Ovary (tissue), 3 donors: ENCODE measurements around the gene SLC35A3.

ENCODE experiments used
- POLR2A ChIP-seq: fragments of 450-650 bp; IDR thresholded peaks from one replicate; pipeline ENCODE4 v1.6.1; 2017; ENCODE audit warnings: antibody characterized with exemption, mild to moderate bottlenecking, moderate library complexity
- TF ChIP-seq, protein P1 (sequence below), 3 donors: fragments of 450-650 bp in 2 of 3; fragments of 200-600 bp in 1 of 3; IDR thresholded peaks; one replicate each; pipeline versions ENCODE4 v1.5.1 to v1.8.0; 2016 to 2022; ENCODE audit warnings: antibody characterized with exemption in 3 of 3, mild to moderate bottlenecking in 1 of 3
- donor health status: DM: no; HTN: no; CAD: no.

DNA sequence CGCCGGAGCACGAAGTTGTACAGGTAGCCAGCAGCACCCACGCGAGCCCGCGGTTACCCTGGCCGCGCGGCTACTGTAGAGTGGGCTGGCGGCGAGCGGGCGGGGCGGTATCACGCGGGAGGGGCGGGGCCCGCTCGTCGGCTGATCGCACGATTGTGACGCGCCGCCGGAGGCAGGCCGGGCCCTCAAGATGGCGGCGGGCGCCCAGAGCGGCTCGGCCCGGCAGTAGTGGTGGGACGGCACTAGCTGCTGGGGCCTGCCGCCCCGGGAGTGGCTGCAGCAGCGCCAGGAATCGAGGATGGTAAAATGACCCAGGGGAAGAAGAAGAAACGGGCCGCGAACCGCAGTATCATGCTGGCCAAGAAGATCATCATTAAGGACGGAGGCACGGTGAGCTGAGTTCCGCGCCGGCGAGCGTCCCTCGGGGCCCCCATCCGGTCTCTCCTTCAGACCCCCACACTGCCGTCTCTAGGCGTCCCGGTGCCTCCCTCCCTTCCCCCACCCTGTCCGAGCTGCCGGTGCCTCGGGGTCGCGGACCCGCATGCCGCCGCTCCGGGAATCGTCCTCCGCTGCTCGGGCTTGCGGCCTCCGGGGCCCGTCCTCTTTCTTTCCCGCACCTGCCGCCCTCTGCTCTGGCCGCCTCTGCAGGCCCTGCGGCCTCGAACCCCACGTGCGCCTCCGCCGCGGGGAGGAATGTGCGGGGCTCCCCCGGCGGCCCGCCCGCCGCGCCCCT lies 68.3 kb downstream of the SLC35A3 start:
- TF ChIP-seq, protein P1, sequence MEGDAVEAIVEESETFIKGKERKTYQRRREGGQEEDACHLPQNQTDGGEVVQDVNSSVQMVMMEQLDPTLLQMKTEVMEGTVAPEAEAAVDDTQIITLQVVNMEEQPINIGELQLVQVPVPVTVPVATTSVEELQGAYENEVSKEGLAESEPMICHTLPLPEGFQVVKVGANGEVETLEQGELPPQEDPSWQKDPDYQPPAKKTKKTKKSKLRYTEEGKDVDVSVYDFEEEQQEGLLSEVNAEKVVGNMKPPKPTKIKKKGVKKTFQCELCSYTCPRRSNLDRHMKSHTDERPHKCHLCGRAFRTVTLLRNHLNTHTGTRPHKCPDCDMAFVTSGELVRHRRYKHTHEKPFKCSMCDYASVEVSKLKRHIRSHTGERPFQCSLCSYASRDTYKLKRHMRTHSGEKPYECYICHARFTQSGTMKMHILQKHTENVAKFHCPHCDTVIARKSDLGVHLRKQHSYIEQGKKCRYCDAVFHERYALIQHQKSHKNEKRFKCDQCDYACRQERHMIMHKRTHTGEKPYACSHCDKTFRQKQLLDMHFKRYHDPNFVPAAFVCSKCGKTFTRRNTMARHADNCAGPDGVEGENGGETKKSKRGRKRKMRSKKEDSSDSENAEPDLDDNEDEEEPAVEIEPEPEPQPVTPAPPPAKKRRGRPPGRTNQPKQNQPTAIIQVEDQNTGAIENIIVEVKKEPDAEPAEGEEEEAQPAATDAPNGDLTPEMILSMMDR (IDR thresholded peaks at IDR 0.05) = no peak
- peak; percentile 92 for TF ChIP-seq POLR2A
